ENCODE results near the gene ELMO3. TPM values are rescaled to one million over a fixed set of nuclear protein-coding genes. Genes with fewer than 3 reads are reported as not detected.

The ELMO3 gene
- total RNA-seq, 2 experiments from 2014 or later = 5.0 to 5.6 TPM

- H3K4me1 Mint-ChIP-seq (ENCODE audit: low read depth) = peaks cover 34% of the 10 kb centered on the region
- TF ChIP-seq CTCF (IDR thresholded peaks at IDR 0.05) = no peak
- H3K27me3 Mint-ChIP-seq = no peaks in the 10 kb centered on the region
- peak overlapping the region; percentile 89 for H3K4me3 Mint-ChIP-seq
- CTCF ChIA-PET = interaction anchor here (0.9 to 2.3 kb wide), 10 partner anchors 9 to 232 kb away, joined by 3 to 7 read pairs (median 3); partner anchors contain the start of gene TMEM208
- peaks cover 2% of the 10 kb centered on the region for H3K36me3 Mint-ChIP-seq (ENCODE audit: low read depth)
- POLR2A ChIA-PET = interaction anchor here (1.0 to 10.0 kb wide), 6 partner anchors 10 to 39 kb away, joined by 3 to 123 read pairs (median 4); partner anchors contain the start of gene TMEM208
- intact Hi-C loops (cut with micrococcal nuclease) = no loop called here
- H3K27ac Mint-ChIP-seq = peak overlapping the region; percentile 56
- ATAC-seq = no peak
- DNase-seq = no peak
- no peaks in the 10 kb centered on the region for H3K9me3 Mint-ChIP-seq
Observed at GRCh38 chr16:67249178-67250044, 50.5 kb downstream of the ELMO3 start.

GRCh38 chr16:67250045-67250327, 51.1 kb downstream of the ELMO3 start:
- ChIA-PET POLR2A (interaction anchor here (10.0 kb wide), 1 partner anchor 20 kb away, joined by 123 read pairs; the partner anchor contains the start of gene TMEM208), CTCF (interaction anchor here (1.1 to 2.3 kb wide), 6 partner anchors 11 to 232 kb away, joined by 3 to 7 read pairs (median 4); partner anchors contain the start of gene TMEM208)
- Mint-ChIP-seq H3K27me3 (no peaks in the 10 kb centered on the region), H3K9me3 (no peaks in the 10 kb centered on the region), H3K36me3 (ENCODE audit: low read depth) (peaks cover 2% of the 10 kb centered on the region), H3K27ac (no peak overlapping the region), H3K4me1 (ENCODE audit: low read depth) (peaks cover 29% of the 10 kb centered on the region), H3K4me3 (peak overlapping the region; percentile 89)
- ATAC-seq (no peak), DNase-seq (no peak)
- TF ChIP-seq CTCF (IDR thresholded peaks at IDR 0.05) = no peak
- intact Hi-C loops (cut with micrococcal nuclease) = no loop called here

GRCh38 chr16:67252609-67253497, 53.9 kb downstream of the ELMO3 start:
- ChIA-PET CTCF (interaction anchor here (1.0 to 1.7 kb wide), 2 partner anchors 26 to 146 kb away, joined by 5 read pairs; no protein-coding TSS in a partner anchor), POLR2A (no interaction called here)
- intact Hi-C loops (cut with micrococcal nuclease) = no loop called here
- DNase-seq (no peak), ATAC-seq (no peak)
- Mint-ChIP-seq H3K36me3 (ENCODE audit: low read depth) (peaks cover 2% of the 10 kb centered on the region), H3K4me3 (no peak overlapping the region), H3K9me3 (no peaks in the 10 kb centered on the region), H3K27ac (no peak overlapping the region), H3K27me3 (no peaks in the 10 kb centered on the region), H3K4me1 (ENCODE audit: low read depth) (peaks cover 16% of the 10 kb centered on the region)
- no peak for TF ChIP-seq CTCF (IDR thresholded peaks at IDR 0.05)

Small RNA genes within 50 kb of the gene (microRNA-seq; reads per million reads assigned to microRNA genes)
- gene MIR328 (ENCODE audit: borderline microRNAs expressed, borderline replicate concordance) = 30.0 reads per million, percentile 51 among the genes with 10 or more reads in this experiment

Other genes starting within 250 kb of the ELMO3 start
- 1 to 10 TPM; 2.1 to 2.9 TPM for gene CES3, start 237.9 kb upstream of the ELMO3 start, total RNA-seq
- 1 to 10 TPM; 4.5 to 5.9 TPM for gene CES4A, start 210.5 kb upstream of the ELMO3 start, total RNA-seq
- 100 to 1,000 TPM; 111 to 114 TPM for gene CBFB, start 170.0 kb upstream of the ELMO3 start, total RNA-seq
- gene PHAF1, start 89.2 kb upstream of the ELMO3 start, total RNA-seq = 10 to 100 TPM; 11.3 to 14.0 TPM
- 1 to 10 TPM; 2.1 to 2.5 TPM for gene B3GNT9, start 48.1 kb upstream of the ELMO3 start, total RNA-seq
- 10 to 100 TPM; 28.4 to 31.2 TPM for gene TRADD, start 39.2 kb upstream of the ELMO3 start, total RNA-seq
- gene FBXL8, start 39.2 kb upstream of the ELMO3 start, total RNA-seq = 10 to 100 TPM; 27.1 to 28.6 TPM
- 10 to 100 TPM; 56.0 to 73.3 TPM for gene HSF4, start 34.4 kb upstream of the ELMO3 start, total RNA-seq
- 10 to 100 TPM; 24.5 to 25.3 TPM for gene NOL3, start 28.6 kb upstream of the ELMO3 start, total RNA-seq
- 10 to 100 TPM; 49.5 to 49.9 TPM for gene MATCAP1, start 15.2 kb upstream of the ELMO3 start, total RNA-seq
- gene EXOC3L1, start 9.0 kb upstream of the ELMO3 start, total RNA-seq = under 1 TPM in 1 of 2 experiments, not detected in 1; 0.23 TPM
- 100 to 1,000 TPM; 104 to 105 TPM for gene E2F4, start 7.0 kb upstream of the ELMO3 start, total RNA-seq
- gene TMEM208, start 28.0 kb downstream of the ELMO3 start, total RNA-seq = 10 to 100 TPM; 25.7 to 30.7 TPM
- gene FHOD1, start 48.4 kb downstream of the ELMO3 start, total RNA-seq = 100 to 1,000 TPM; 102 to 105 TPM
- 1 to 10 TPM; 7.7 to 8.1 TPM for gene SLC9A5, start 49.8 kb downstream of the ELMO3 start, total RNA-seq
- gene PLEKHG4, start 80.4 kb downstream of the ELMO3 start, total RNA-seq = 10 to 100 TPM; 17.3 to 20.8 TPM
- 1 to 10 TPM; 3.0 to 3.9 TPM for gene KCTD19, start 127.6 kb downstream of the ELMO3 start, total RNA-seq
- under 1 TPM; 0.81 to 0.90 TPM for gene LRRC36, start 127.7 kb downstream of the ELMO3 start, total RNA-seq
- not detected for gene TPPP3, start 194.4 kb downstream of the ELMO3 start, total RNA-seq
- gene ZDHHC1, start 217.3 kb downstream of the ELMO3 start, total RNA-seq = under 1 TPM; 0.54 to 0.60 TPM
- gene HSD11B2, start 232.0 kb downstream of the ELMO3 start, total RNA-seq = 1 to 10 TPM; 1.6 to 2.3 TPM